HG02642 (cell line): ENCODE data around the gene TH.

Source experiments
- ATAC-seq: cut with Tn5 transposase; IDR thresholded peaks from one replicate; pipeline ENCODE4 v1.9.1; 2021; ENCODE audit warnings: mild to moderate bottlenecking; ENCODE audit not compliant: unreplicated experiment, poor library complexity

The TH gene

GRCh38 chr11:2120359-2121100 is 51.1 kb downstream of the TH start:
- ATAC-seq: no peak

GRCh38 chr11:2118677-2119076 is 52.9 kb downstream of the TH start:
- no peak for ATAC-seq

GRCh38 chr11:2116680-2117079 is 54.9 kb downstream of the TH start:
- no peak for ATAC-seq

DNA sequence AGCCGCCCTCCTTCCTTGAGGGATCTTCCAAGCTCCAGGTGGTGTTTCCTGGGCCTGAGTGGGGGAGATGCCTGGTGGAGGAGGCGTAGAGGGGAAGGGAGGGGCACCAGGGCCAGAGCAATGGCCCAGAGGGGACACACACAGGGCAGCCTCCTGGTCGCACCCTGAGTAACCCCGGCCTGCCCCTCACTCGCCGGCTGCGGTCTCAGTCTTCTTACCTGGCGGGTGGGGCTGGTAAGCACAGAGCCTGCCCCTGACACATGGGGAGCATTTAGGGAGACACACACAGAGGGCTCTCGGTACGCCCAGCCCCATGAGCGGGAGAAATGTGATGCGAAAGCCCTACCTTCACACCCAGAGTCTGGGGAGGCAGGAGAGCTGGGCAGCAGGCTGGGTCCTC is 56.3 kb downstream of the TH start:
- ATAC-seq: no peak

GRCh38 chr11:2114430-2115241 is 57.0 kb downstream of the TH start:
- ATAC-seq: no peak
